ENCODE results near the gene FAT1.

FAT1 gene

GRCh38 chr4:186703510-186703909 is 20.1 kb downstream of the FAT1 start:
- Mint-ChIP-seq H3K4me3 (no peak overlapping the region), H3K36me3 (no peaks in the 10 kb centered on the region), H3K9me3 (peaks cover 0 to 2% of the 10 kb centered on the region in 2 donors), H3K27ac (no peak overlapping the region), H3K4me1 (no peaks in the 10 kb centered on the region), H3K27me3 (no peaks in the 10 kb centered on the region)
- DNase-seq (no peak), ATAC-seq (replicated peaks) (no peak)

GRCh38 chr4:186702940-186703339 is 20.7 kb downstream of the FAT1 start:
- DNase-seq (no peak), ATAC-seq (replicated peaks) (no peak)
- peaks cover 0 to 4% of the 10 kb centered on the region in 2 donors for H3K9me3 Mint-ChIP-seq
- no peaks in the 10 kb centered on the region for H3K4me1 Mint-ChIP-seq
- H3K36me3 Mint-ChIP-seq: no peaks in the 10 kb centered on the region
- no peaks in the 10 kb centered on the region for H3K27me3 Mint-ChIP-seq
- H3K4me3 Mint-ChIP-seq: no peak overlapping the region
- no peak overlapping the region for H3K27ac Mint-ChIP-seq

GRCh38 chr4:186702297-186702696 is 21.4 kb downstream of the FAT1 start:
- no peak for DNase-seq
- H3K4me3 Mint-ChIP-seq: no peak overlapping the region
- no peaks in the 10 kb centered on the region for H3K27me3 Mint-ChIP-seq
- no peaks in the 10 kb centered on the region for H3K4me1 Mint-ChIP-seq
- no peaks in the 10 kb centered on the region for H3K36me3 Mint-ChIP-seq
- ATAC-seq (replicated peaks): no peak
- peaks cover 0 to 4% of the 10 kb centered on the region in 2 donors for H3K9me3 Mint-ChIP-seq
- no peak overlapping the region for H3K27ac Mint-ChIP-seq

DNA sequence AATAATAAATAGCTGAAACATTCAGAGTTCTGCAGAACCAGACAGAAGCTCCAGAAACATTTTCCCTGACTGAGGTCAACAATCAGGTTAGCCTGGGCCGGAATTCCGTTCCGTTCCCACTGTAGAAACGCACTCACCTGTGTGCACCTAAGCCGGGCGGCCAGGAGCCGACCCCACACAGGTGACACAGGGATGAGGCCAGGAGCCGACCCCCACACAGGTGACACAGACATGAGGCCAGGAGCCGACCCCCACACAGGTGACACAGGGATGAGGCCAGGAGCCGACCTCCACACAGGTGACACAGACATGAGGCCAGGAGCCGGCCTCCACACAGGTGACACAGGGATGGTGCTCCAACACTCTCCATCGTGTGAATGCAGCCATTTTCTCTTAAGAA is 21.9 kb downstream of the FAT1 start:
- DNase-seq: no peak
- no peak overlapping the region for H3K27ac Mint-ChIP-seq
- peaks cover 0 to 4% of the 10 kb centered on the region in 2 donors for H3K9me3 Mint-ChIP-seq
- H3K4me1 Mint-ChIP-seq: no peaks in the 10 kb centered on the region
- ATAC-seq (replicated peaks): no peak
- H3K36me3 Mint-ChIP-seq: no peaks in the 10 kb centered on the region
- no peaks in the 10 kb centered on the region for H3K27me3 Mint-ChIP-seq
- H3K4me3 Mint-ChIP-seq: no peak overlapping the region

DNA sequence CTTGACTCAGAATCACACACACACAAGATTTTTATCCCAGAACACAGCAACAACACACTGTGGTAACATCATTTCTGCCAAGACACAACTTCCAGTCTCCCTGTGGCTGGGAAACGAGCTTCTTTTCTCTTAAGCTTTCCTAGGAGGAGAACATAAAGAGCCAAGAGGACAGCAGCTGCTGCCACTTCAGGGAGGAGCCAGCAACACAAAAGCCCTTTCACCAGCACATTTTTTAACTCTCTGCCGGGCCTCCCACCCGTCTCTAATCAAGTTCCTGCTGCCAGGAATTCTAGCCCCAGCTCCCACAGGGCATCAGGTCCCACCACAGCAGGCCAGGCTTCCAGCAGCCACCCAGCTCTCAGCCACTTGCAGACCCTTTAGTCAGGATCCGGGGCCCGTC is 22.4 kb downstream of the FAT1 start:
- H3K4me1 Mint-ChIP-seq: no peaks in the 10 kb centered on the region
- DNase-seq: no peak

GRCh38 chr4:186700746-186701145 is 22.9 kb downstream of the FAT1 start:
- no peaks in the 10 kb centered on the region for H3K36me3 Mint-ChIP-seq
- no peaks in the 10 kb centered on the region for H3K27me3 Mint-ChIP-seq
- ATAC-seq (replicated peaks): no peak
- H3K4me1 Mint-ChIP-seq: no peaks in the 10 kb centered on the region
- H3K27ac Mint-ChIP-seq: no peak overlapping the region
- H3K4me3 Mint-ChIP-seq: no peak overlapping the region
- H3K9me3 Mint-ChIP-seq: peaks cover 0 to 6% of the 10 kb centered on the region in 2 donors
- no peak for DNase-seq

More for the DNA sequence above, 22.4 kb downstream of the FAT1 start:
- Mint-ChIP-seq H3K4me3 (no peak overlapping the region), H3K27me3 (no peaks in the 10 kb centered on the region), H3K36me3 (no peaks in the 10 kb centered on the region), H3K9me3 (peaks cover 0 to 5% of the 10 kb centered on the region in 2 donors), H3K27ac (no peak overlapping the region)
- no peak for ATAC-seq (replicated peaks)

GRCh38 chr4:186699881-186700397 is 23.7 kb downstream of the FAT1 start:
- peaks cover 0 to 6% of the 10 kb centered on the region in 2 donors for H3K9me3 Mint-ChIP-seq
- no peak for ATAC-seq (replicated peaks)
- no peaks in the 10 kb centered on the region for H3K36me3 Mint-ChIP-seq
- no peaks in the 10 kb centered on the region for H3K27me3 Mint-ChIP-seq
- no peak overlapping the region for H3K4me3 Mint-ChIP-seq
- DNase-seq: no peak
- H3K4me1 Mint-ChIP-seq: no peaks in the 10 kb centered on the region
- no peak overlapping the region for H3K27ac Mint-ChIP-seq

- H3K27me3 Mint-ChIP-seq: no peaks in the 10 kb centered on the region
- H3K4me1 Mint-ChIP-seq: no peaks in the 10 kb centered on the region
- H3K4me3 Mint-ChIP-seq: no peak overlapping the region
- H3K36me3 Mint-ChIP-seq: no peaks in the 10 kb centered on the region
- DNase-seq (no peak), ATAC-seq (replicated peaks) (no peak)
- peaks cover 0 to 6% of the 10 kb centered on the region in 2 donors for H3K9me3 Mint-ChIP-seq
- no peak overlapping the region for H3K27ac Mint-ChIP-seq
These were observed 24.4 kb downstream of the FAT1 start for GRCh38 chr4:186699298-186699697.

GRCh38 chr4:186698525-186698924 is 25.1 kb downstream of the FAT1 start:
- DNase-seq: no peak
- Mint-ChIP-seq H3K27ac (no peak overlapping the region), H3K4me3 (no peak overlapping the region), H3K4me1 (no peaks in the 10 kb centered on the region), H3K27me3 (no peaks in the 10 kb centered on the region), H3K36me3 (no peaks in the 10 kb centered on the region), H3K9me3 (peaks cover 5 to 10% of the 10 kb centered on the region in 2 donors)
- ATAC-seq (replicated peaks): no peak

- ATAC-seq (replicated peaks) (no peak), DNase-seq (no peak)
- Mint-ChIP-seq H3K27me3 (no peaks in the 10 kb centered on the region), H3K27ac (no peak overlapping the region), H3K4me1 (no peaks in the 10 kb centered on the region), H3K9me3 (peaks cover 5 to 10% of the 10 kb centered on the region in 2 donors), H3K4me3 (no peak overlapping the region), H3K36me3 (no peaks in the 10 kb centered on the region)
These were observed 25.6 kb downstream of the FAT1 start for GRCh38 chr4:186698028-186698427.

- Mint-ChIP-seq H3K36me3 (no peaks in the 10 kb centered on the region), H3K27me3 (no peaks in the 10 kb centered on the region), H3K4me1 (no peaks in the 10 kb centered on the region), H3K4me3 (no peak overlapping the region), H3K27ac (no peak overlapping the region), H3K9me3 (peaks cover 5 to 15% of the 10 kb centered on the region in 2 donors)
- ATAC-seq (replicated peaks) (no peak), DNase-seq (no peak)
These were observed 28.3 kb downstream of the FAT1 start for GRCh38 chr4:186695392-186695791.

DNA sequence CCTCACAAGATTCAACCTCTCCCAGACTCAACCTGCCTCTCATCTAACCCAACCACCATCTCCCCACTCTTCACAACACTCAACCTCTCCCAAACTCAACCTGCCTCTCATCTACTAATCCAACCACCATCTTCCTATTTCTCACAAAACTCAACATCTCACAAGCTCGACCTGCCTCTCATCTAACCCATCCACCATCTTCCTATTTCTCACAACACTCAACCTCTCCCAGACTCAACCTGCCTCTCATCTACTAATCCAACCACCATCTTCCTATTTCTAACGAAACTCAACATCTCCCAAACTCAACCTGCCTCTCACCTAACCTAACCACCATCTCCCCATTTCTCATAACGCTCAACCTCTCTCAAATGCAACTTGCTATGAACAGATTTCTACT is 29.8 kb downstream of the FAT1 start:
- Mint-ChIP-seq H3K4me3 (no peak overlapping the region), H3K27me3 (no peaks in the 10 kb centered on the region), H3K4me1 (no peaks in the 10 kb centered on the region), H3K36me3 (no peaks in the 10 kb centered on the region), H3K9me3 (peaks cover 5 to 15% of the 10 kb centered on the region in 2 donors), H3K27ac (no peak overlapping the region)
- DNase-seq (no peak), ATAC-seq (replicated peaks) (no peak)

DNA sequence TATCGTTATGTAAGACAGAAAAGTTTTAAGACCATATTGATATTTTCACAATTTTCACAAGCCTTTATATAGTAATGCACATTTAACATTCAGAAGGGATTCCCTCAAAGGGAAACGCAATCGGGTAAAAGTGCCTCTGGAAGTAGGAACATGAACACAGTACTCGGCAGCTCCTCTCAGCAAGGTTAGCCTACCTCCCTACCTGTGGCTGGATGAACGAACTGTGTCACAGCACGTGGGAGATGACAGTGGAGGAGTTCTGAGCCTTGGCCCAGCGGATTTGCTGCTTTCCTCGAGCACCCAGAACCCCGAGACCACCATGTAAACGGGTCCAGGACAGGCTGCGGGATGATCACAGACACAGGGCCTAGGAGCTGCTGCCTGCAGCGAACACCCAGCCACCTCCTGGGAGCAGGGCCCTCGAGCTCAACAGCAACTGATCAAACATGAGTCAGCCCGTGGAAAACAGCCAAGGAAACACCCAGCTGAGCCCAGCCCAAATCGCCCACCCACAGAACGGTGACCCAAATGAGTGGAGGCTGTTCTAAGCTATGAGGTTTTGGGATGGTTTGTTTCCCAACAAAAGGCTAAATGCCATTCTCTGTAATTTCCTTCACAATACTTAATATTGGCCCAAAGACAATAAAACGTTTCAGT is 30.4 kb downstream of the FAT1 start:
- Mint-ChIP-seq H3K4me3 (no peak overlapping the region), H3K27ac (no peak overlapping the region), H3K4me1 (no peaks in the 10 kb centered on the region), H3K9me3 (peaks cover 5 to 13% of the 10 kb centered on the region in 2 donors), H3K36me3 (no peaks in the 10 kb centered on the region), H3K27me3 (no peaks in the 10 kb centered on the region)
- ATAC-seq (replicated peaks) (no peak), DNase-seq (no peak)

GRCh38 chr4:186691396-186691795 is 32.3 kb downstream of the FAT1 start:
- no peak for DNase-seq
- Mint-ChIP-seq H3K27me3 (no peaks in the 10 kb centered on the region), H3K36me3 (no peaks in the 10 kb centered on the region), H3K27ac (no peak overlapping the region), H3K4me1 (no peaks in the 10 kb centered on the region), H3K4me3 (no peak overlapping the region), H3K9me3 (peaks cover 5 to 13% of the 10 kb centered on the region in 2 donors)
- ATAC-seq (replicated peaks): no peak

DNA sequence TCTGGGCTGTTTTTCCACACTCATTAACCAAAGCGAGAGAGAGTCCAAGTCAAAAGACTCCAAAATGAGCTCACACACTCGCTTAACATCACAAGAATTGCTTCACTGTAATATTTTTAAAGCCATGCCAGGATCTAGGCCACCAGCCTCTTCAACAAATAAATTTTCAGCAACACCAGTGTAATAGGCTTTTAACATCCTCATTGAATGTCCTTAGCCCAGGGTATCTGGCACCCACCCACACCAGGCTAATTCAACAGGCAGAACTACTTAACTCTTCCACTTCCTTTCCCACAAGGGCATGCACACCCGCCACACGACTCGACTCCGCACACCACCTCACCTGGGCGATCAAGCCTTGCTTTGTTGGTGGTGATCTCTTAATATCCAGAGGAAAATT is 34.2 kb downstream of the FAT1 start:
- no peaks in the 10 kb centered on the region for H3K36me3 Mint-ChIP-seq
- H3K4me1 Mint-ChIP-seq: no peaks in the 10 kb centered on the region
- H3K27me3 Mint-ChIP-seq: no peaks in the 10 kb centered on the region
- H3K4me3 Mint-ChIP-seq: no peak overlapping the region
- ATAC-seq (replicated peaks): no peak
- H3K27ac Mint-ChIP-seq: no peak overlapping the region
- no peak for DNase-seq
- peaks cover 5 to 12% of the 10 kb centered on the region in 2 donors for H3K9me3 Mint-ChIP-seq

Data from stimulated activated naive B cell treated with anti-CD40 and anti-IgM and Interleukin-4, amounts not matched to agents 10 μg/mL and 1 μg/mL and 100 μg/mL, for 72 hours (primary cell).